Endodermal cell (in vitro differentiated cells): ENCODE results near the gene CSTB. TPM values are rescaled to one million over a fixed set of nuclear protein-coding genes. Genes with fewer than 3 reads are reported as not detected.

ENCODE experiments used
- DNase-seq: peaks from one replicate; pipeline ENCODE4 v3.0.0-alpha.2; 2017
- H3K27ac ChIP-seq: 2 replicates; pipeline ENCODE4 v1.5.1; 2013; ENCODE audit warnings: mild to moderate bottlenecking, low read depth, low read length, moderate library complexity
- H3K27me3 ChIP-seq: 2 replicates; pipeline ENCODE4 v1.6.1; 2013; ENCODE audit warnings: mild to moderate bottlenecking, low read length, moderate library complexity; ENCODE audit not compliant: insufficient read depth, control insufficient read depth, poor library complexity, severe bottlenecking
- H3K36me3 ChIP-seq: 2 replicates; pipeline ENCODE4 v1.7.0; 2013; ENCODE audit warnings: mild to moderate bottlenecking, low read length, moderate library complexity; ENCODE audit not compliant: control insufficient read depth, insufficient read depth
- H3K4me1 ChIP-seq: one replicate; pipeline ENCODE4 v1.7.0; 2013; ENCODE audit warnings: low read length; ENCODE audit not compliant: control insufficient read depth, insufficient read depth
- H3K4me3 ChIP-seq: 2 replicates; pipeline ENCODE4 v1.5.1; 2013; ENCODE audit warnings: mild to moderate bottlenecking, low read length, moderate library complexity
- H3K9ac ChIP-seq: 2 replicates; pipeline ENCODE4 v1.6.1; 2013; ENCODE audit warnings: mild to moderate bottlenecking, low read length, moderate library complexity; ENCODE audit not compliant: poor library complexity, severe bottlenecking; ENCODE audit errors: extremely low read depth
- H3K9me3 ChIP-seq: 2 replicates; pipeline ENCODE4 v1.6.1; 2013; ENCODE audit warnings: mild to moderate bottlenecking, low read length, moderate library complexity; ENCODE audit not compliant: control insufficient read depth
- H3K27ac Mint-ChIP-seq: 2 replicates; pipeline ENCODE4 v1.8.0; 2020; ENCODE audit warnings: mixed read lengths
- H3K27me3 Mint-ChIP-seq: 2 replicates; pipeline ENCODE4 v1.8.0; 2021; ENCODE audit warnings: mild to moderate bottlenecking, mixed read lengths; ENCODE audit not compliant: insufficient read depth
- H3K36me3 Mint-ChIP-seq: 2 replicates; pipeline ENCODE4 v1.8.0; 2020; ENCODE audit warnings: low read depth, mixed read lengths
- H3K4me1 Mint-ChIP-seq: 2 replicates; pipeline ENCODE4 v1.8.0; 2020; ENCODE audit warnings: mixed read lengths
- H3K4me3 Mint-ChIP-seq: 2 replicates; pipeline ENCODE4 v1.8.0; 2020; ENCODE audit warnings: mild to moderate bottlenecking, moderate library complexity, mixed read lengths
- H3K9me3 Mint-ChIP-seq: 2 replicates; pipeline ENCODE4 v1.8.0; 2020; ENCODE audit warnings: mild to moderate bottlenecking, mixed read lengths
- CTCF ChIP-seq: fragments of 200-600 bp; sonication (generic); conservative IDR thresholded peaks from 2 replicates; pipeline ENCODE4 v1.5.0; 2021; ENCODE audit warnings: antibody characterized with exemption, mild to moderate bottlenecking
- WGBS, 2 experiments: methylation state at CpG; one replicate each; pipeline versions ENCODE4 v1.1.5 to v1.1.7; 2013; ENCODE audit warnings: missing lambda C conversion rate in 2 of 2, mixed read lengths in 1 of 2; ENCODE audit not compliant: insufficient coverage in 1 of 2, insufficient read length in 1 of 2; 5-methylcytosine and 5-hydroxymethylcytosine counted together
- total RNA-seq, 2 donors: library from RNA; stranded (reverse); fragmentation: NEBNext Ultra II Directional in 1 of 2; extraction: Animal tissue kit (Norgen Biotek cat#: 25700) in 1 of 2; gene quantifications; 2 replicates in 1 of 2; 3 replicates in 1 of 2; pipeline ENCODE4 v1.2.1, GENCODE V29; 2021

The CSTB gene
- total RNA-seq, 2 donors from 2014 or later = 50.0 to 54.5 TPM

- Histone ChIP-seq H3K36me3 (peaks cover 84% of the 10 kb centered on the region), H3K9ac (no peak overlapping the region), H3K9me3 (no peaks in the 10 kb centered on the region), H3K27ac (no peak overlapping the region), H3K4me3 (no peak overlapping the region), H3K4me1 (no peaks in the 10 kb centered on the region), H3K27me3 (no peaks in the 10 kb centered on the region)
- H3K9me3 Mint-ChIP-seq = no peaks in the 10 kb centered on the region
- peaks cover 3% of the 10 kb centered on the region for H3K4me1 Mint-ChIP-seq
- no peaks in the 10 kb centered on the region for H3K27me3 Mint-ChIP-seq
- H3K36me3 Mint-ChIP-seq = peaks cover 65% of the 10 kb centered on the region
- H3K4me3 Mint-ChIP-seq = no peak overlapping the region
- no peak for TF ChIP-seq CTCF
- no peak for DNase-seq
- no peak overlapping the region for H3K27ac Mint-ChIP-seq
- 88 to 91% methylated on average over 6 to 12 of the region's 12 CpGs for WGBS, 2 experiments
Measured at GRCh38 chr21:43794311-43794710, 18.2 kb upstream of the CSTB start.

GRCh38 chr21:43793243-43793642 lies 17.1 kb upstream of the CSTB start:
- no peaks in the 10 kb centered on the region for H3K27me3 Mint-ChIP-seq
- H3K9me3 Mint-ChIP-seq = no peaks in the 10 kb centered on the region
- no peak overlapping the region for H3K4me3 Mint-ChIP-seq
- Histone ChIP-seq H3K4me3 (no peak overlapping the region), H3K4me1 (no peaks in the 10 kb centered on the region), H3K9ac (no peak overlapping the region), H3K36me3 (peaks cover 73% of the 10 kb centered on the region), H3K9me3 (no peaks in the 10 kb centered on the region), H3K27ac (no peak overlapping the region), H3K27me3 (no peaks in the 10 kb centered on the region)
- peaks cover 3% of the 10 kb centered on the region for H3K4me1 Mint-ChIP-seq
- DNase-seq = no peak
- peaks cover 59% of the 10 kb centered on the region for H3K36me3 Mint-ChIP-seq
- no peak overlapping the region for H3K27ac Mint-ChIP-seq
- 96 to 98% methylated on average over 9 to 16 of the region's 16 CpGs for WGBS, 2 experiments
- no peak for TF ChIP-seq CTCF

GRCh38 chr21:43792406-43792805 lies 16.3 kb upstream of the CSTB start:
- Mint-ChIP-seq H3K27me3 (no peaks in the 10 kb centered on the region), H3K27ac (no peak overlapping the region), H3K36me3 (peaks cover 53% of the 10 kb centered on the region), H3K9me3 (no peaks in the 10 kb centered on the region), H3K4me3 (peak overlapping the region; percentile 3), H3K4me1 (peaks cover 3% of the 10 kb centered on the region)
- Histone ChIP-seq H3K9me3 (no peaks in the 10 kb centered on the region), H3K36me3 (peaks cover 65% of the 10 kb centered on the region), H3K4me1 (no peaks in the 10 kb centered on the region), H3K27ac (no peak overlapping the region), H3K4me3 (no peak overlapping the region), H3K9ac (no peak overlapping the region), H3K27me3 (no peaks in the 10 kb centered on the region)
- 94 to 100% methylated on average over 4 to 8 of the region's 8 CpGs for WGBS, 2 experiments
- no peak for DNase-seq
- no peak for TF ChIP-seq CTCF
